ENCODE results near the gene GALNT2. TPM values are rescaled to one million over a fixed set of nuclear protein-coding genes. Genes with fewer than 3 reads are reported as not detected.

The GALNT2 gene
- total and polyA plus RNA-seq, 2 of the 13 experiments (the other 11 are each of a cell fraction or from before 2014, with no cell fraction given) = 39.3 to 39.6 TPM

- TF ChIP-seq ZNF609 (CRISPR knock-in tag; IDR thresholded peaks at IDR 0.05; ENCODE audit: borderline replicate concordance) (peak; percentile 74; the same call in 1 of the 2 replicates), ISL2 (CRISPR knock-in tag; IDR thresholded peaks at IDR 0.05) (peak; percentile 27; the same call in 1 of the 2 replicates), TERF1 (CRISPR knock-in tag; IDR thresholded peaks at IDR 0.05) (no peak), TRIM24 (CRISPR knock-in tag; IDR thresholded peaks at IDR 0.05) (no peak), ZNF343 (CRISPR knock-in tag; IDR thresholded peaks at IDR 0.05) (no peak), MLXIP (CRISPR knock-in tag; IDR thresholded peaks at IDR 0.05; ENCODE audit: borderline replicate concordance) (no peak), POLR2AphosphoS2 (IDR thresholded peaks at IDR 0.05; ENCODE audit: low read depth, low read length) (no peak), ZNF232 (CRISPR knock-in tag; IDR thresholded peaks at IDR 0.05; ENCODE audit: borderline replicate concordance) (no peak), ARNTL (CRISPR knock-in tag; IDR thresholded peaks at IDR 0.05) (no peak; the same call in 1 of the 2 replicates), PBX3 (CRISPR knock-in tag; IDR thresholded peaks at IDR 0.05; ENCODE audit: borderline replicate concordance) (no peak), DNMT3B (CRISPR knock-in tag; conservative IDR thresholded peaks at IDR 0.05) (no peak), ZNF350 (CRISPR knock-in tag; IDR thresholded peaks at IDR 0.05; ENCODE audit: borderline replicate concordance, low read depth) (no peak), FOXA3 (CRISPR knock-in tag; IDR thresholded peaks at IDR 0.05) (peak; percentile 19; the same call in 1 of the 2 replicates), NFRKB (IDR thresholded peaks at IDR 0.05) (no peak), ZNF777 (CRISPR knock-in tag; IDR thresholded peaks at IDR 0.05) (no peak), AKAP8 (CRISPR knock-in tag; IDR thresholded peaks at IDR 0.05) (no peak), SP1 (IDR thresholded peaks at IDR 0.05) (no peak), SP1 (CRISPR knock-in tag; IDR thresholded peaks at IDR 0.05) (no peak), RFXAP (CRISPR knock-in tag; IDR thresholded peaks at IDR 0.05; ENCODE audit: borderline replicate concordance) (no peak), NR1H2 (CRISPR knock-in tag; IDR thresholded peaks at IDR 0.05; ENCODE audit: borderline replicate concordance, low read depth) (no peak)
Observed at GRCh38 chr1:230157420-230158390, 90.7 kb downstream of the GALNT2 start (continued).

All from HepG2 (cell line).